ENCODE results near the gene CELA2A. TPM values are rescaled to one million over a fixed set of nuclear protein-coding genes. Genes with fewer than 3 reads are reported as not detected.
"Not testable (repeated sequence)": the region's sequence is repeated elsewhere in the genome, so short reads cannot be mapped to it uniquely, and the experiment has no call there.

Gene CELA2A
- total RNA-seq, 1 experiment from 2014 or later: 0.72 TPM

- Histone ChIP-seq H3K36me3 (ENCODE audit: control insufficient read depth, insufficient read depth, low read length) (no peaks in the 10 kb centered on the region), H3K9me3 (ENCODE audit: control insufficient read depth, insufficient read depth, low read depth, low read length) (no peaks in the 10 kb centered on the region), H3K27me3 (ENCODE audit: control insufficient read depth, insufficient read depth, low read length) (no peaks in the 10 kb centered on the region), H3K4me3 (ENCODE audit: low read depth in 2 of 2, low read length in 2 of 2) (no peak overlapping the region), H3K27ac (ENCODE audit: low read length) (no peak overlapping the region), H3K4me1 (ENCODE audit: control insufficient read depth, insufficient read depth, low read length) (no peaks in the 10 kb centered on the region)
- TF ChIP-seq POLR2AphosphoS5 (IDR thresholded peaks at IDR 0.05; ENCODE audit: low read depth, low read length) (no peak), TCF7L2 (IDR thresholded peaks at IDR 0.05; ENCODE audit: low read depth, low read length) (no peak), SIN3A (IDR thresholded peaks at IDR 0.05; ENCODE audit: borderline replicate concordance, insufficient read depth, low read depth, low read length) (no peak)
- TF ChIP-seq, protein P1, sequence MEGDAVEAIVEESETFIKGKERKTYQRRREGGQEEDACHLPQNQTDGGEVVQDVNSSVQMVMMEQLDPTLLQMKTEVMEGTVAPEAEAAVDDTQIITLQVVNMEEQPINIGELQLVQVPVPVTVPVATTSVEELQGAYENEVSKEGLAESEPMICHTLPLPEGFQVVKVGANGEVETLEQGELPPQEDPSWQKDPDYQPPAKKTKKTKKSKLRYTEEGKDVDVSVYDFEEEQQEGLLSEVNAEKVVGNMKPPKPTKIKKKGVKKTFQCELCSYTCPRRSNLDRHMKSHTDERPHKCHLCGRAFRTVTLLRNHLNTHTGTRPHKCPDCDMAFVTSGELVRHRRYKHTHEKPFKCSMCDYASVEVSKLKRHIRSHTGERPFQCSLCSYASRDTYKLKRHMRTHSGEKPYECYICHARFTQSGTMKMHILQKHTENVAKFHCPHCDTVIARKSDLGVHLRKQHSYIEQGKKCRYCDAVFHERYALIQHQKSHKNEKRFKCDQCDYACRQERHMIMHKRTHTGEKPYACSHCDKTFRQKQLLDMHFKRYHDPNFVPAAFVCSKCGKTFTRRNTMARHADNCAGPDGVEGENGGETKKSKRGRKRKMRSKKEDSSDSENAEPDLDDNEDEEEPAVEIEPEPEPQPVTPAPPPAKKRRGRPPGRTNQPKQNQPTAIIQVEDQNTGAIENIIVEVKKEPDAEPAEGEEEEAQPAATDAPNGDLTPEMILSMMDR (IDR thresholded peaks at IDR 0.05): no peak
- TF ChIP-seq, protein P2, sequence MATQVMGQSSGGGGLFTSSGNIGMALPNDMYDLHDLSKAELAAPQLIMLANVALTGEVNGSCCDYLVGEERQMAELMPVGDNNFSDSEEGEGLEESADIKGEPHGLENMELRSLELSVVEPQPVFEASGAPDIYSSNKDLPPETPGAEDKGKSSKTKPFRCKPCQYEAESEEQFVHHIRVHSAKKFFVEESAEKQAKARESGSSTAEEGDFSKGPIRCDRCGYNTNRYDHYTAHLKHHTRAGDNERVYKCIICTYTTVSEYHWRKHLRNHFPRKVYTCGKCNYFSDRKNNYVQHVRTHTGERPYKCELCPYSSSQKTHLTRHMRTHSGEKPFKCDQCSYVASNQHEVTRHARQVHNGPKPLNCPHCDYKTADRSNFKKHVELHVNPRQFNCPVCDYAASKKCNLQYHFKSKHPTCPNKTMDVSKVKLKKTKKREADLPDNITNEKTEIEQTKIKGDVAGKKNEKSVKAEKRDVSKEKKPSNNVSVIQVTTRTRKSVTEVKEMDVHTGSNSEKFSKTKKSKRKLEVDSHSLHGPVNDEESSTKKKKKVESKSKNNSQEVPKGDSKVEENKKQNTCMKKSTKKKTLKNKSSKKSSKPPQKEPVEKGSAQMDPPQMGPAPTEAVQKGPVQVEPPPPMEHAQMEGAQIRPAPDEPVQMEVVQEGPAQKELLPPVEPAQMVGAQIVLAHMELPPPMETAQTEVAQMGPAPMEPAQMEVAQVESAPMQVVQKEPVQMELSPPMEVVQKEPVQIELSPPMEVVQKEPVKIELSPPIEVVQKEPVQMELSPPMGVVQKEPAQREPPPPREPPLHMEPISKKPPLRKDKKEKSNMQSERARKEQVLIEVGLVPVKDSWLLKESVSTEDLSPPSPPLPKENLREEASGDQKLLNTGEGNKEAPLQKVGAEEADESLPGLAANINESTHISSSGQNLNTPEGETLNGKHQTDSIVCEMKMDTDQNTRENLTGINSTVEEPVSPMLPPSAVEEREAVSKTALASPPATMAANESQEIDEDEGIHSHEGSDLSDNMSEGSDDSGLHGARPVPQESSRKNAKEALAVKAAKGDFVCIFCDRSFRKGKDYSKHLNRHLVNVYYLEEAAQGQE (IDR thresholded peaks at IDR 0.05; ENCODE audit: insufficient read depth in 1 of 2, low read depth in 2 of 2, low read length in 1 of 2): no peak
- in situ Hi-C loops (cut with HindIII; ENCODE audit: low pct_unique_long_range_greater_than_20kb, low sequenced_read_pairs): no loop called here
- CTCF ChIA-PET: no interaction called here
- ATAC-seq: 0 out of 2 replicates have a peak, but pooled peaks have one; percentile 35
- POLR2A ChIA-PET: no interaction called here
- intact Hi-C loops (cut with micrococcal nuclease; ENCODE audit: unreplicated experiment): no loop called here
- no peak for DNase-seq (ENCODE audit: low read depth, low spot score)
- no TSS peak for BruUV-seq (replicated peaks)
Observed at GRCh38 chr1:15513919-15514318, 57.4 kb downstream of the CELA2A start.

DNA sequence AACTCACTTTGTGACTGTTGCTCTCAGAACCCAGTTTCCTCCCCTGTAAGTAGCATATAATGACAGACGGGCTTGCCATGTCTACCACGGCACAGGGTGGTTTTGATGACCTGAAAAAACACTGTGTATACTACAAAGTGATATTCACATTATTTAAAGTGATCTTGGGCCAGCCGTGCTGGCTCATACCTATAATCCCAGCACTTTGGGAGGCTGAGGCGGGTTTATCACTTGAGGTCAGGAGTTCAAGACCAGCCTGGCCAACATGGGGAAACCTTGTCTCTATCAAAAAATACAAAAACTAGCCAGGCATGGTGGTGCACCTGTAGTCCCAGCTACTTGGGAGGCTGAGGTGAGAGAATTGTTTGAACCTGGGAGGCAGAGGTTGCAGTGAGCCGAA is 58.0 kb downstream of the CELA2A start:
- H3K27ac ChIP-seq (ENCODE audit: low read length); in situ Hi-C loops (cut with HindIII; ENCODE audit: low pct_unique_long_range_greater_than_20kb, low sequenced_read_pairs); H3K4me3 ChIP-seq (ENCODE audit: low read depth in 2 of 2, low read length in 2 of 2); intact Hi-C loops (cut with micrococcal nuclease; ENCODE audit: unreplicated experiment); ATAC-seq; POLR2A ChIA-PET; H3K4me1 ChIP-seq (ENCODE audit: control insufficient read depth, insufficient read depth, low read length); CTCF ChIA-PET; BruUV-seq (replicated peaks); H3K36me3 ChIP-seq (ENCODE audit: control insufficient read depth, insufficient read depth, low read length); DNase-seq (ENCODE audit: low read depth, low spot score); H3K9me3 ChIP-seq (ENCODE audit: control insufficient read depth, insufficient read depth, low read depth, low read length); H3K27me3 ChIP-seq (ENCODE audit: control insufficient read depth, insufficient read depth, low read length): not testable (repeated sequence)

- Histone ChIP-seq H3K27ac (ENCODE audit: low read length) (no peak overlapping the region), H3K36me3 (ENCODE audit: control insufficient read depth, insufficient read depth, low read length) (no peaks in the 10 kb centered on the region), H3K4me1 (ENCODE audit: control insufficient read depth, insufficient read depth, low read length) (no peaks in the 10 kb centered on the region), H3K4me3 (ENCODE audit: low read depth in 2 of 2, low read length in 2 of 2) (no peak overlapping the region), H3K27me3 (ENCODE audit: control insufficient read depth, insufficient read depth, low read length) (no peaks in the 10 kb centered on the region), H3K9me3 (ENCODE audit: control insufficient read depth, insufficient read depth, low read depth, low read length) (no peaks in the 10 kb centered on the region)
- POLR2A ChIA-PET: interaction anchor here (0.5 kb wide), 1 partner anchor 165 kb away, joined by 3 read pairs; no protein-coding TSS in a partner anchor
- BruUV-seq (replicated peaks): no TSS peak
- CTCF ChIA-PET: no interaction called here
- in situ Hi-C loops (cut with HindIII; ENCODE audit: low pct_unique_long_range_greater_than_20kb, low sequenced_read_pairs) (no loop called here), intact Hi-C loops (cut with micrococcal nuclease; ENCODE audit: unreplicated experiment) (no loop called here)
- DNase-seq (ENCODE audit: low read depth, low spot score) (no peak), ATAC-seq (no peak)
- TF ChIP-seq, protein P1 (IDR thresholded peaks at IDR 0.05): no peak
- TF ChIP-seq SIN3A (IDR thresholded peaks at IDR 0.05; ENCODE audit: borderline replicate concordance, insufficient read depth, low read depth, low read length): no peak
- TF ChIP-seq POLR2AphosphoS5 (IDR thresholded peaks at IDR 0.05; ENCODE audit: low read depth, low read length): no peak
- TF ChIP-seq, protein P2 (IDR thresholded peaks at IDR 0.05; ENCODE audit: insufficient read depth in 1 of 2, low read depth in 2 of 2, low read length in 1 of 2): no peak
- no peak for TF ChIP-seq TCF7L2 (IDR thresholded peaks at IDR 0.05; ENCODE audit: low read depth, low read length)
Observed at GRCh38 chr1:15515022-15515663, 58.6 kb downstream of the CELA2A start.
